Sigmoid colon (tissue), 4 donors: ENCODE results near the gene FBXO5.

ENCODE experiments used
- EP300 ChIP-seq, 4 donors: sonication (generic); formaldehyde crosslinking; IDR thresholded peaks; one replicate each; pipeline ENCODE4 v1.6.1; 2017; ENCODE audit warnings: antibody characterized with exemption in 4 of 4
- POLR2A ChIP-seq, 2 donors: fragments of 450-650 bp; IDR thresholded peaks; one replicate each; pipeline ENCODE4 v1.6.1; 2016; ENCODE audit warnings: antibody characterized with exemption in 2 of 2, mild to moderate bottlenecking in 2 of 2, moderate library complexity in 2 of 2
- TF ChIP-seq, protein P1 (sequence below), 4 experiments: fragments of 450-650 bp in 3 of 4; fragments of 200-600 bp in 1 of 4; IDR thresholded peaks; one replicate each; pipeline ENCODE4 v1.5.1; 2016 to 2019; ENCODE audit warnings: antibody characterized with exemption in 4 of 4, mild to moderate bottlenecking in 3 of 4, moderate library complexity in 2 of 4

GRCh38 chr6:152942319-152942869, 40.4 kb downstream of the FBXO5 start:
- TF ChIP-seq, protein P1, sequence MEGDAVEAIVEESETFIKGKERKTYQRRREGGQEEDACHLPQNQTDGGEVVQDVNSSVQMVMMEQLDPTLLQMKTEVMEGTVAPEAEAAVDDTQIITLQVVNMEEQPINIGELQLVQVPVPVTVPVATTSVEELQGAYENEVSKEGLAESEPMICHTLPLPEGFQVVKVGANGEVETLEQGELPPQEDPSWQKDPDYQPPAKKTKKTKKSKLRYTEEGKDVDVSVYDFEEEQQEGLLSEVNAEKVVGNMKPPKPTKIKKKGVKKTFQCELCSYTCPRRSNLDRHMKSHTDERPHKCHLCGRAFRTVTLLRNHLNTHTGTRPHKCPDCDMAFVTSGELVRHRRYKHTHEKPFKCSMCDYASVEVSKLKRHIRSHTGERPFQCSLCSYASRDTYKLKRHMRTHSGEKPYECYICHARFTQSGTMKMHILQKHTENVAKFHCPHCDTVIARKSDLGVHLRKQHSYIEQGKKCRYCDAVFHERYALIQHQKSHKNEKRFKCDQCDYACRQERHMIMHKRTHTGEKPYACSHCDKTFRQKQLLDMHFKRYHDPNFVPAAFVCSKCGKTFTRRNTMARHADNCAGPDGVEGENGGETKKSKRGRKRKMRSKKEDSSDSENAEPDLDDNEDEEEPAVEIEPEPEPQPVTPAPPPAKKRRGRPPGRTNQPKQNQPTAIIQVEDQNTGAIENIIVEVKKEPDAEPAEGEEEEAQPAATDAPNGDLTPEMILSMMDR (IDR thresholded peaks at IDR 0.05) = no peak
- TF ChIP-seq POLR2A (IDR thresholded peaks at IDR 0.05) = no peak
- TF ChIP-seq EP300 (IDR thresholded peaks at IDR 0.05) = no peak
